Stimulated activated CD8-positive, alpha-beta memory T cell treated with anti-CD3 and anti-CD28 coated beads, Interleukin-4, amount 100 ng/mL, for 4 hours (primary cell): Measurements from ENCODE around the gene SPP2.

Experiments used
- DNase-seq, 2 donors: peaks; one replicate each; pipeline ENCODE4 v3.0.0-alpha.2; 2020; ENCODE audit warnings: low read depth in 2 of 2, low spot score in 1 of 2

The SPP2 gene

GRCh38 chr2:234038076-234038802, 12.3 kb upstream of the SPP2 start:
- no peak for DNase-seq

GRCh38 chr2:234044157-234044556, 6.3 kb upstream of the SPP2 start:
- no peak for DNase-seq

GRCh38 chr2:234046521-234046920, 4.0 kb upstream of the SPP2 start:
- no peak for DNase-seq

GRCh38 chr2:234047361-234047760, 3.1 kb upstream of the SPP2 start:
- no peak for DNase-seq

- no peak for DNase-seq
Measured at GRCh38 chr2:234048049-234048448, 2.5 kb upstream of the SPP2 start.

- DNase-seq: no peak
Measured at GRCh38 chr2:234051374-234052070, 1.0 kb downstream of the SPP2 start.

GRCh38 chr2:234058881-234059280, 8.4 kb downstream of the SPP2 start:
- no peak for DNase-seq

- DNase-seq: no peak
Measured at GRCh38 chr2:234060236-234060635, 9.7 kb downstream of the SPP2 start.

- no peak for DNase-seq
Measured at GRCh38 chr2:234061624-234062257, 11.2 kb downstream of the SPP2 start.

GRCh38 chr2:234066587-234066986, 16.1 kb downstream of the SPP2 start:
- DNase-seq: no peak

- no peak for DNase-seq
Measured at GRCh38 chr2:234071664-234072063, 21.2 kb downstream of the SPP2 start.

- DNase-seq: no peak
Measured at GRCh38 chr2:234072454-234072853, 22.0 kb downstream of the SPP2 start.

- DNase-seq: no peak
Measured at GRCh38 chr2:234074751-234075517, 24.4 kb downstream of the SPP2 start.

GRCh38 chr2:234075518-234075915, 25.0 kb downstream of the SPP2 start:
- DNase-seq: no peak

- no peak for DNase-seq
Measured at GRCh38 chr2:234075947-234076346, 25.4 kb downstream of the SPP2 start.

GRCh38 chr2:234076451-234076850, 25.9 kb downstream of the SPP2 start:
- DNase-seq: no peak

GRCh38 chr2:234078129-234078528, 27.6 kb downstream of the SPP2 start:
- DNase-seq: no peak

- DNase-seq: no peak
Measured at GRCh38 chr2:234081970-234082822, 31.7 kb downstream of the SPP2 start.

- DNase-seq: no peak
Measured at GRCh38 chr2:234083572-234084348, 33.3 kb downstream of the SPP2 start.

- no peak for DNase-seq
Measured at GRCh38 chr2:234091432-234091879, 41.0 kb downstream of the SPP2 start.
